Epithelial cell of proximal tubule (primary cell): ENCODE results near the gene COL4A1. TPM values are rescaled to one million over a fixed set of nuclear protein-coding genes. Genes with fewer than 3 reads are reported as not detected.

Experiments used
- total RNA-seq: library from RNA; depleted of rRNA; stranded (reverse); fragments of >200 nt; gene quantifications from 2 replicates; pipeline ENCODE4 v1.2.3, GENCODE V29; 2015

Gene COL4A1
- total RNA-seq, 1 donor from 2014 or later, result 547 TPM

Other genes with a start within 250 kb of the COL4A1 start
- 513 and 728 TPM in 2 replicates for gene COL4A2, start 127 bp upstream of the COL4A1 start, total RNA-seq